CMK (cell line): ENCODE results near the gene MRPS35.
"Not testable (repeated sequence)": the region's sequence is repeated elsewhere in the genome, so short reads cannot be mapped to it uniquely, and the experiment has no call there.

Experiments
- DNase-seq: peaks from one replicate; pipeline ENCODE4 v3.0.0-alpha.2; 2010; ENCODE audit warnings: low read depth

Gene MRPS35

GRCh38 chr12:27709212-27709931 is 1.3 kb upstream of the MRPS35 start:
- DNase-seq = no peak

GRCh38 chr12:27709932-27710591 is 570 bp upstream of the MRPS35 start:
- DNase-seq = no peak

- DNase-seq = no peak
Observed at GRCh38 chr12:27711317-27711682, 668 bp downstream of the MRPS35 start.

GRCh38 chr12:27711967-27712366 is 1.3 kb downstream of the MRPS35 start:
- no peak for DNase-seq

GRCh38 chr12:27723212-27723611 is 12.6 kb downstream of the MRPS35 start:
- no peak for DNase-seq

- DNase-seq = no peak
Observed at GRCh38 chr12:27730097-27730588, 19.5 kb downstream of the MRPS35 start.

- no peak for DNase-seq
Observed at GRCh38 chr12:27732281-27732680, 21.6 kb downstream of the MRPS35 start.

GRCh38 chr12:27733052-27733656 is 22.5 kb downstream of the MRPS35 start:
- no peak for DNase-seq

GRCh38 chr12:27733791-27734190 is 23.2 kb downstream of the MRPS35 start:
- DNase-seq = no peak

GRCh38 chr12:27734321-27734720 is 23.7 kb downstream of the MRPS35 start:
- not testable (repeated sequence) for DNase-seq

GRCh38 chr12:27743601-27744000 is 33.0 kb downstream of the MRPS35 start:
- DNase-seq = no peak

- DNase-seq = not testable (repeated sequence)
Observed at GRCh38 chr12:27745734-27746133, 35.1 kb downstream of the MRPS35 start.

- DNase-seq = no peak
Observed at GRCh38 chr12:27747111-27747820, 36.6 kb downstream of the MRPS35 start.

GRCh38 chr12:27751386-27752047 is 40.9 kb downstream of the MRPS35 start:
- DNase-seq = no peak

- no peak for DNase-seq
Observed at GRCh38 chr12:27754795-27755194, 44.2 kb downstream of the MRPS35 start.

- no peak for DNase-seq
Observed at GRCh38 chr12:27756670-27757195, 46.1 kb downstream of the MRPS35 start.

- no peak for DNase-seq
Observed at GRCh38 chr12:27762757-27763156, 52.1 kb downstream of the MRPS35 start.

- DNase-seq = no peak
Observed at GRCh38 chr12:27766587-27766986, 56.0 kb downstream of the MRPS35 start.

GRCh38 chr12:27769142-27769673 is 58.6 kb downstream of the MRPS35 start:
- DNase-seq = no peak

GRCh38 chr12:27771481-27772327 is 61.1 kb downstream of the MRPS35 start:
- no peak for DNase-seq
